Measurements from ENCODE around the gene ANK3.

GRCh38 chr10:60203993-60204618, 185.6 kb downstream of the ANK3 start:
- TF ChIP-seq EZH2 (IDR thresholded peaks at IDR 0.05; ENCODE audit: low read depth, unreplicated experiment): no peak
- TF ChIP-seq, protein P1, sequence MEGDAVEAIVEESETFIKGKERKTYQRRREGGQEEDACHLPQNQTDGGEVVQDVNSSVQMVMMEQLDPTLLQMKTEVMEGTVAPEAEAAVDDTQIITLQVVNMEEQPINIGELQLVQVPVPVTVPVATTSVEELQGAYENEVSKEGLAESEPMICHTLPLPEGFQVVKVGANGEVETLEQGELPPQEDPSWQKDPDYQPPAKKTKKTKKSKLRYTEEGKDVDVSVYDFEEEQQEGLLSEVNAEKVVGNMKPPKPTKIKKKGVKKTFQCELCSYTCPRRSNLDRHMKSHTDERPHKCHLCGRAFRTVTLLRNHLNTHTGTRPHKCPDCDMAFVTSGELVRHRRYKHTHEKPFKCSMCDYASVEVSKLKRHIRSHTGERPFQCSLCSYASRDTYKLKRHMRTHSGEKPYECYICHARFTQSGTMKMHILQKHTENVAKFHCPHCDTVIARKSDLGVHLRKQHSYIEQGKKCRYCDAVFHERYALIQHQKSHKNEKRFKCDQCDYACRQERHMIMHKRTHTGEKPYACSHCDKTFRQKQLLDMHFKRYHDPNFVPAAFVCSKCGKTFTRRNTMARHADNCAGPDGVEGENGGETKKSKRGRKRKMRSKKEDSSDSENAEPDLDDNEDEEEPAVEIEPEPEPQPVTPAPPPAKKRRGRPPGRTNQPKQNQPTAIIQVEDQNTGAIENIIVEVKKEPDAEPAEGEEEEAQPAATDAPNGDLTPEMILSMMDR (conservative IDR thresholded peaks at IDR 0.05; ENCODE audit: low read depth in 2 of 2): peak; percentile 62 to 66
- TF ChIP-seq EZH2phosphoT487 (IDR thresholded peaks at IDR 0.05; ENCODE audit: unreplicated experiment): no peak
- no peak for TF ChIP-seq POLR2AphosphoS5 (IDR thresholded peaks at IDR 0.05; ENCODE audit: low read depth)
- TF ChIP-seq CREB1 (CRISPR knock-in tag; IDR thresholded peaks at IDR 0.05; ENCODE audit: low read depth): no peak
- TF ChIP-seq REST (IDR thresholded peaks at IDR 0.05; ENCODE audit: unreplicated experiment): no peak
- TF ChIP-seq ZNF114 (CRISPR knock-in tag; IDR thresholded peaks at IDR 0.05): no peak
- TF ChIP-seq ETS1 (IDR thresholded peaks at IDR 0.05): no peak

Measured in GM23338 (cell line).